DMS114 treated with DMSO at 0.1 percent for 48 hours (cell line): ENCODE data around the gene ASPHD1.
"Not testable (repeated sequence)": the region's sequence is repeated elsewhere in the genome, so short reads cannot be mapped to it uniquely, and the experiment has no call there.

Experiments used
- DNase-seq: peaks from one replicate; lab custom pipeline; 2025; ENCODE audit not compliant: unreplicated experiment; lab: John Stamatoyannopoulos, UW

Gene ASPHD1

GRCh38 chr16:29931750-29932149 lies 31.5 kb downstream of the ASPHD1 start:
- not testable (repeated sequence) for DNase-seq

GRCh38 chr16:29940656-29941055 lies 40.4 kb downstream of the ASPHD1 start:
- DNase-seq = no peak

GRCh38 chr16:29943846-29944799 lies 43.8 kb downstream of the ASPHD1 start:
- no peak for DNase-seq

GRCh38 chr16:29947897-29948296 lies 47.6 kb downstream of the ASPHD1 start:
- no peak for DNase-seq

GRCh38 chr16:29950806-29951461 lies 50.6 kb downstream of the ASPHD1 start:
- DNase-seq = no peak

- DNase-seq = no peak
Observed at GRCh38 chr16:29951625-29952365, 51.5 kb downstream of the ASPHD1 start.
